Neural cell (in vitro differentiated cells): ENCODE data around the gene RCL1. TPM values are rescaled to one million over a fixed set of nuclear protein-coding genes. Genes with fewer than 3 reads are reported as not detected.

ENCODE experiments used
- H2AFZ ChIP-seq: fragments of 200-600, 300-800 bp; sonication (generic), shearing (Covaris generic); 2 replicates; pipeline ENCODE4 v1.6.0; 2014; ENCODE audit warnings: low read depth, mild to moderate bottlenecking, antibody characterized with exemption, low read length, moderate library complexity
- H3F3A ChIP-seq: fragments of 200-600 bp; shearing (Covaris generic); 2 replicates; pipeline ENCODE4 v1.6.1; 2016; ENCODE audit warnings: mild to moderate bottlenecking, moderate library complexity, mixed read lengths, antibody characterized with exemption, low read length; ENCODE audit not compliant: insufficient read depth, poor library complexity, severe bottlenecking
- H3K27ac ChIP-seq: fragments of 200-600, 300-800 bp; sonication (generic), shearing (Covaris generic); 2 replicates; pipeline ENCODE4 v1.5.1; 2014; ENCODE audit warnings: mild to moderate bottlenecking, low read length, moderate library complexity
- H3K27me3 ChIP-seq: fragments of 300-800, 200-600 bp; sonication (generic), shearing (Covaris generic); 2 replicates; pipeline ENCODE4 v1.6.0; 2014; ENCODE audit warnings: mild to moderate bottlenecking, low read depth, low read length, moderate library complexity; ENCODE audit not compliant: insufficient read depth
- H3K36me3 ChIP-seq: fragments of 300-800, 200-600 bp; sonication (generic), shearing (Covaris generic); 2 replicates; pipeline ENCODE4 v1.5.1; 2014; ENCODE audit warnings: mild to moderate bottlenecking, antibody characterized with exemption, low read length, moderate library complexity; ENCODE audit not compliant: insufficient read depth
- H3K4me2 ChIP-seq: fragments of 300-800, 200-600 bp; sonication (generic), shearing (Covaris generic); 2 replicates; pipeline ENCODE4 v1.6.0; 2014; ENCODE audit warnings: mild to moderate bottlenecking, low read length
- H3K4me3 ChIP-seq: fragments of 300-800, 200-600 bp; sonication (generic), shearing (Covaris generic); 2 replicates; pipeline ENCODE4 v1.5.1; 2014; ENCODE audit warnings: mild to moderate bottlenecking, low read length, moderate library complexity
- H3K79me2 ChIP-seq: fragments of 200-600 bp; shearing (Covaris generic); replicated peaks from 2 replicates; pipeline ENCODE4 v1.6.0; 2014; ENCODE audit warnings: mild to moderate bottlenecking, low read length, moderate library complexity; ENCODE audit not compliant: insufficient read depth
- H3K9ac ChIP-seq: fragments of 300-800, 200-600 bp; sonication (generic), shearing (Covaris generic); 2 replicates; pipeline ENCODE4 v1.6.1; 2016; ENCODE audit warnings: mild to moderate bottlenecking, low read length, mixed read lengths
- H3K9me2 ChIP-seq: fragments of 200-600 bp; shearing (Covaris generic); 2 replicates; pipeline ENCODE4 v1.6.1; 2016; ENCODE audit warnings: mild to moderate bottlenecking, low read length, mixed read lengths; ENCODE audit not compliant: insufficient read depth
- H3K9me3 ChIP-seq: fragments of 200-600, 300-800 bp; sonication (generic), shearing (Covaris generic); 2 replicates; pipeline ENCODE4 v1.6.1; 2016; ENCODE audit warnings: mild to moderate bottlenecking, mixed run types, low read length, moderate library complexity, mixed read lengths
- H4K20me1 ChIP-seq: fragments of 200-600 bp; shearing (Covaris generic); 2 replicates; pipeline ENCODE4 v1.6.1; 2016; ENCODE audit warnings: mild to moderate bottlenecking, mixed run types; ENCODE audit not compliant: insufficient read depth
- CTCF ChIP-seq: fragments of 450-650 bp; IDR thresholded peaks from 2 replicates; pipeline ENCODE4 v1.5.1; 2014; ENCODE audit warnings: antibody characterized with exemption, mild to moderate bottlenecking, moderate library complexity; ENCODE audit not compliant: poor library complexity, severe bottlenecking
- EP300 ChIP-seq: fragments of 450-650 bp; conservative IDR thresholded peaks from 2 replicates; pipeline ENCODE4 v1.6.1; 2014; ENCODE audit warnings: antibody characterized with exemption, mild to moderate bottlenecking, moderate library complexity; ENCODE audit not compliant: poor library complexity, severe bottlenecking
- EZH2 ChIP-seq: fragments of 200-600, 300-800 bp; shearing (Covaris generic), sonication (generic); IDR thresholded peaks from 2 replicates; pipeline ENCODE4 v1.6.1; 2014; ENCODE audit warnings: antibody characterized with exemption, low read length, borderline replicate concordance, mild to moderate bottlenecking; ENCODE audit not compliant: insufficient read depth, poor library complexity, severe bottlenecking
- MXI1 ChIP-seq: fragments of 450-650 bp; conservative IDR thresholded peaks from 2 replicates; pipeline ENCODE4 v1.6.1; 2014; ENCODE audit warnings: antibody characterized with exemption, mild to moderate bottlenecking; ENCODE audit not compliant: poor library complexity, severe bottlenecking
- POLR2AphosphoS5 ChIP-seq: IDR thresholded peaks from 2 replicates; pipeline ENCODE4 v1.6.1; 2012
- RAD21 ChIP-seq: fragments of 450-650 bp; conservative IDR thresholded peaks from 2 replicates; pipeline ENCODE4 v1.6.1; 2014; ENCODE audit warnings: antibody characterized with exemption, mild to moderate bottlenecking, moderate library complexity
- REST ChIP-seq: IDR thresholded peaks from 2 replicates; pipeline ENCODE4 v1.6.1; 2012; ENCODE audit warnings: borderline replicate concordance
- SMC3 ChIP-seq: fragments of 450-650 bp; conservative IDR thresholded peaks from 2 replicates; pipeline ENCODE4 v1.6.1; 2014; ENCODE audit warnings: antibody characterized with exemption, mild to moderate bottlenecking, moderate library complexity; ENCODE audit not compliant: poor library complexity
- TAF1 ChIP-seq: IDR thresholded peaks from 2 replicates; pipeline ENCODE4 v1.6.1; 2012; ENCODE audit warnings: low read depth
- polyA plus RNA-seq: library from polyadenylated mRNA; depleted of rRNA; stranded (reverse); fragments of >200 nt; gene quantifications from 2 replicates; pipeline ENCODE4 v1.2.3, GENCODE V29; 2014

RCL1 gene
- polyA plus RNA-seq, 1 donor from 2014 or later: 4.2 TPM

GRCh38 chr9:4828761-4829160, 36.0 kb downstream of the RCL1 start:
- H3K9me2 ChIP-seq: no peaks in the 10 kb centered on the region
- H3K27ac ChIP-seq: no peak overlapping the region
- no peak overlapping the region for H3K4me2 ChIP-seq
- no peak overlapping the region for H3K4me3 ChIP-seq
- no peaks in the 10 kb centered on the region for H3K79me2 ChIP-seq
- TF ChIP-seq EZH2: no peak
- no peak for TF ChIP-seq RAD21
- no peak for TF ChIP-seq TAF1
- no peak for TF ChIP-seq POLR2AphosphoS5
- no peak for TF ChIP-seq SMC3
- no peak for TF ChIP-seq CTCF
- no peak for TF ChIP-seq REST
- no peak for TF ChIP-seq MXI1
- no peak for TF ChIP-seq EP300
- H3F3A ChIP-seq: no peaks in the 10 kb centered on the region
- H2AFZ ChIP-seq: no peak overlapping the region
- no peaks in the 10 kb centered on the region for H4K20me1 ChIP-seq
- H3K9ac ChIP-seq: no peak overlapping the region
- H3K9me3 ChIP-seq: no peaks in the 10 kb centered on the region
- no peaks in the 10 kb centered on the region for H3K27me3 ChIP-seq
- H3K36me3 ChIP-seq: no peaks in the 10 kb centered on the region

- H3K27ac ChIP-seq: no peak overlapping the region
- TF ChIP-seq EZH2 (no peak), MXI1 (no peak), SMC3 (no peak), EP300 (no peak), CTCF (no peak), POLR2AphosphoS5 (no peak), REST (no peak), RAD21 (no peak), TAF1 (no peak)
- no peak overlapping the region for H3K4me2 ChIP-seq
- H3F3A ChIP-seq: no peaks in the 10 kb centered on the region
- H3K9me3 ChIP-seq: no peaks in the 10 kb centered on the region
- no peak overlapping the region for H3K9ac ChIP-seq
- no peaks in the 10 kb centered on the region for H3K9me2 ChIP-seq
- H4K20me1 ChIP-seq: no peaks in the 10 kb centered on the region
- no peaks in the 10 kb centered on the region for H3K27me3 ChIP-seq
- H3K79me2 ChIP-seq: no peaks in the 10 kb centered on the region
- no peaks in the 10 kb centered on the region for H3K36me3 ChIP-seq
- no peak overlapping the region for H2AFZ ChIP-seq
- no peak overlapping the region for H3K4me3 ChIP-seq
Observed at GRCh38 chr9:4829969-4830368, 37.2 kb downstream of the RCL1 start.
